Activated T-cell treated with anti-CD3 and anti-CD28 coated beads, Interleukin-2, amount 50 U/mL, for 4 hours (primary cell): ENCODE data around the gene HDGF. TPM values are rescaled to one million over a fixed set of nuclear protein-coding genes. Genes with fewer than 3 reads are reported as not detected.

Source experiments
- ATAC-seq, 2 donors: fragments of 200-7000 bp; cut with Tn5 transposase; one replicate each; pipeline ENCODE4 v1.10.0; 2021
- DNase-seq: peaks from one replicate; pipeline ENCODE4 v3.0.0-alpha.2; 2020
- H3K27me3 Mint-ChIP-seq: one replicate; pipeline ENCODE4 v1.8.0; 2021; ENCODE audit warnings: low read depth, mixed read lengths
- H3K36me3 Mint-ChIP-seq: one replicate; pipeline ENCODE4 v1.8.0; 2022; ENCODE audit warnings: mixed read lengths; ENCODE audit not compliant: insufficient read depth
- H3K4me1 Mint-ChIP-seq: one replicate; pipeline ENCODE4 v1.8.0; 2021; ENCODE audit warnings: low read depth, mixed read lengths
- H3K4me3 Mint-ChIP-seq: one replicate; pipeline ENCODE4 v1.8.0; 2021; ENCODE audit warnings: mild to moderate bottlenecking, moderate library complexity, mixed read lengths
- H3K9me3 Mint-ChIP-seq: one replicate; pipeline ENCODE4 v1.8.0; 2021; ENCODE audit warnings: mixed read lengths
- total RNA-seq, 3 donors: library from RNA; stranded (reverse); gene quantifications; one replicate each; pipeline ENCODE4 v1.2.1, GENCODE V29; 2021

Gene HDGF
- total RNA-seq, 3 donors from 2014 or later, result 221 to 249 (median 230) TPM

DNA sequence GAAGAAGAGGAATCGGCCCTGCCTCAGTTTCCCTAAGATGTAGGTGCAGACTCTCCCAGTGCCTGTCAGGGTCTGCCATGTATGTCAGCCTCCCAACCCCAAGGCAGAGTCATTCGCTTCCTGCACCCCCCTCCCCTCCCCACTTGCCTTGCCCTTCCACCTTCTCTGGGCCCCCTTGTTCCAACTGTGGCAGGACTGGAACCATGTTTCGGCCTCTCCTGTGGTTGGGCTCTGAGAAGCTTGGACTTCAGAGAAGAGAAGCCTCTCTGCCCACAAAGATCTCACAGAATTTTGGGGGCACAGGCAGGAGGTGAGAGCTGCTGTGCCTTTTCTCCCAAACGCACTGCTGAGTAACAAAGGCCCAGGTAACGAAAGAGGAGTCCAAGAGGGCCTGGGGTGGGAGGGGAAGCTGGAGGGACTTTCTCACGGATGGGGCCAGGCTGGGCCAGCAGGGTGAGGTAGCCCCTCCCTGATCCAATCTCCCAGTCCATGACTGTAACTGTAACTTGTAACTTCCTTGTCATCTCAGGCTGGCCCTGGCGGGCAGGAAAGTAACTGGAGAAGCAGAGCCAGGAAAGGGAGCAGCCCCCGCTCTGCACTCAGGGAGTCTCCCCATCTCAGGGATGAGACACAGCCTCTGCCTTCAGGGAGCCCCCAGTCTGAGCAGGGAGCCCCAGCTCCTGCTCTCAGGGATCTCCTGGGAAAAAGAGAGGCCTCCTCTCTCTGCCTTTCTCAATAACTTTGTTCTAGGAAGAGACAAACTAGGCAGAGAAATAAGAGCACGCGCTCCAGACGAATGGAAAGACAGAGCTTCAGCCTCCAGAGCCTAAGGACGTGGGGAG is 57.4 kb downstream of the HDGF start:
- Mint-ChIP-seq H3K27me3 (peaks cover 62% of the 10 kb centered on the region), H3K4me3 (no peak overlapping the region), H3K36me3 (no peaks in the 10 kb centered on the region), H3K9me3 (no peaks in the 10 kb centered on the region), H3K4me1 (peaks cover 22% of the 10 kb centered on the region)
- no peak for DNase-seq
- ATAC-seq, result no peak

DNA sequence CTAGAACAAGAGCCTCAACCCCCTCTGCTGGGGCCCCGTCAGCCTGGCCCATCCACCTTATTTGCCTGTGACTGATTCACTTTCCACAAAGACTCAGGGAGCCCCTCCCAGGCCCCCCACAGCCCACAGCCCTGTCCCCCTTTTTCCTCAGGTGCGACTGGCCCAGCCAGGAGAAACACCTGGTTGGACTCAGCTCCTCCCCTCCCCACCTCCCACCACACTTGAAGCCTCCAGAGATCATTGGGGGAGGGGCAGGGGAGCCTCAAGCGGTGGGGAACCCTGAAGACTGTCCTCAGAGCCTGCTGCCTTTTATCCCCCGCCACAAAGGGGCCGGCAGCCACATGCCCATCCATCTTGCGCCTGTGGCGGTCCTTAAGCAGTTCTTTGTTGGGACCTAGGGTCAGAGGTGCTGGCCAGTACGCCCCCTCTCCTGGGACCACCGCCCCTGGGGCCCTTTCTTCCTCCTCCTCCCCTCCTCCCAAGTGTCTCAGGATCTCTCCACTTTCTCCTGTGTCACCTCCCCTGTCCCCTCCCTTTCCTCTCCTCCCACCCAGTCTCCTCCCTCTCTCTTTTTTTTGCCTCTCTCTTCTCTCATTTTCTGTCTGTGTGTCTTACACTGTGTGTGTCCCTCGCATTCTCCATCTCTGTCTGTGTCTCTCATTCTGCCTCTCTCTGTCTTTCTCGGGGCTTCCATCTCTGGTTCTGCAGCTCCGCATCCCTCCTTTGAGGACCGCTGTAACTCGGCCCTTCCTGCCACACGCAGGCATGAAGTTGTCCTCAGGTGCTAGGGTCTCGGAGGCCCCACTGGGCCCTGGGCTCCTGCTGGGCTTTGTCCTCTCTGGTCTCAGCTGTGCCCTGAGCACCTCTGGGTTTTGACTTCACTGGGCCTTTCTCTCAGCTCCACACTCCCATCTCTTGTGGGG is 58.3 kb downstream of the HDGF start:
- Mint-ChIP-seq H3K4me1 (peaks cover 22% of the 10 kb centered on the region), H3K36me3 (no peaks in the 10 kb centered on the region), H3K4me3 (no peak overlapping the region), H3K9me3 (no peaks in the 10 kb centered on the region), H3K27me3 (peaks cover 66% of the 10 kb centered on the region)
- ATAC-seq (no peak), DNase-seq (no peak)

DNA sequence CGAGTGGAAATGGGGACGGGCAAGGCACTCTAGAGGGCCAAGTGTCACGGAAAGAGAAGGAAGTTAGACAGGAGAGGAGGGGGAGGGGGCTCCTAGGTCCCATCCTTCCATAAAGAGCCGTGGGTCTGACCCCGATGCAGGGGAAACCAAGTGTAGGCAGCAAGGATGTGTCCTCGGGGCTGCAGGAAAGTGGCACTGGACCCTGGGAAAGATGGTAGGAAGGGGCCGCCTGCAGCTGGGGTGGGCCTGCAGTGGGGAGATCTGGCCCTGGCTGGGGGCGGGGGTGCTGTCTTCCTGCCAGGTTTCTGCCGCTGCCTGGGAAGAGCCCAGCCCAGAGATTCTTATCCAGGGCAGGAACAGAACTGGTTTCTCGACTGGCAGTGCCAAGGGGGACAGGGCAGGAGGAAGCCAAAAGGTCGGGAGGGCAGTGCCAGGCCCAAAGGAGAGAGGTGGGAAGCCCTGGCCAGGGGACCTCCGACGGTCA is 59.0 kb downstream of the HDGF start:
- Mint-ChIP-seq H3K4me1 (peaks cover 22% of the 10 kb centered on the region), H3K36me3 (no peaks in the 10 kb centered on the region), H3K9me3 (no peaks in the 10 kb centered on the region), H3K27me3 (peaks cover 66% of the 10 kb centered on the region), H3K4me3 (no peak overlapping the region)
- ATAC-seq (no peak), DNase-seq (no peak)

Other genes starting within 250 kb of the HDGF start
- under 1 TPM; 0.18 to 0.38 (median 0.37) TPM for gene IQGAP3, start 179.1 kb downstream of the HDGF start, total RNA-seq
- gene TTC24, start 172.0 kb downstream of the HDGF start, total RNA-seq, result 10 to 100 TPM in 1 of 3 donors, 1 to 10 TPM in 2; 2.9 to 10.9 (median 5.4) TPM
- gene NAXE, start 159.9 kb downstream of the HDGF start, total RNA-seq, result 100 to 1,000 TPM in 1 of 3 donors, 10 to 100 TPM in 2; 80.3 to 102 (median 83.7) TPM
- 100 to 1,000 TPM; 171 to 190 (median 174) TPM for gene GPATCH4, start 150.2 kb downstream of the HDGF start, total RNA-seq
- gene HAPLN2, start 132.3 kb downstream of the HDGF start, total RNA-seq, result not detected
- not detected for gene BCAN, start 109.6 kb downstream of the HDGF start, total RNA-seq
- gene NES, start 74.3 kb downstream of the HDGF start, total RNA-seq, result under 1 TPM; 0.05 to 0.13 (median 0.05) TPM
- 1 to 10 TPM; 1.8 to 2.5 (median 2.4) TPM for gene CRABP2, start 46.1 kb downstream of the HDGF start, total RNA-seq
- 10 to 100 TPM; 16.6 to 18.9 (median 18.5) TPM for gene METTL25B, start 23.2 kb downstream of the HDGF start, total RNA-seq
- 10 to 100 TPM; 62.4 to 65.9 (median 63.8) TPM for gene ISG20L2, start 22.9 kb downstream of the HDGF start, total RNA-seq
- gene MRPL24, start 10.6 kb downstream of the HDGF start, total RNA-seq, result 100 to 1,000 TPM; 132 to 138 (median 132) TPM
- gene PRCC, start 15.9 kb upstream of the HDGF start, total RNA-seq, result 100 to 1,000 TPM; 108 to 111 (median 111) TPM
- 100 to 1,000 TPM; 200 to 245 (median 214) TPM for gene SH2D2A, start 65.2 kb upstream of the HDGF start, total RNA-seq
- gene INSRR, start 107.4 kb upstream of the HDGF start, total RNA-seq, result under 1 TPM in 1 of 3 donors, not detected in 2; 0.11 TPM
- 1 to 10 TPM in 2 of 3 donors, under 1 TPM in 1; 0.55 to 2.4 (median 1.8) TPM for gene NTRK1, start 109.2 kb upstream of the HDGF start, total RNA-seq
- under 1 TPM in 1 of 3 donors, not detected in 2; 0.05 TPM for gene PEAR1, start 142.0 kb upstream of the HDGF start, total RNA-seq
- not detected for gene LRRC71, start 169.0 kb upstream of the HDGF start, total RNA-seq